HCT116 (cell line): Measurements from ENCODE around the gene SERGEF. TPM values are rescaled to one million over a fixed set of nuclear protein-coding genes. Genes with fewer than 3 reads are reported as not detected.

ENCODE experiments used
- ATAC-seq: fragments of 200-7000 bp; cut with Tn5 transposase; 2 replicates; pipeline ENCODE4 v1.9.1; 2020; ENCODE audit warnings: mild to moderate bottlenecking, moderate library complexity
- BruUV-seq: library from RNA; stranded (reverse); fragments of 400-500 nt; replicated peaks from 2 replicates; lab custom pipeline; 2021; lab: Mats Ljungman, UMichigan
- CTCF ChIA-PET: fragments of 300-600 bp; sonication (Branson Sonifier 250); formaldehyde crosslinking; loops from one replicate; lab custom pipeline; 2021; ENCODE audit warnings: antibody characterized with exemption; lab: Charles Lee
- POLR2A ChIA-PET: fragments of 300-600, 350-600 bp; sonication (Branson Sonifier 250); formaldehyde crosslinking; loops from one replicate; lab custom pipeline; 2021; ENCODE audit warnings: antibody characterized with exemption; lab: Charles Lee
- RAD21 ChIA-PET, 2 experiments: fragments of 300-600 bp; sonication (Branson Sonifier 250); formaldehyde crosslinking; loops; one replicate each; lab custom pipeline; 2023; ENCODE audit warnings: low total read pairs in 2 of 2; ENCODE audit not compliant: uncharacterized antibody in 2 of 2, unreplicated experiment in 2 of 2, low non-redundant PET in 1 of 2; lab: Charles Lee
- DNase-seq: peaks from one replicate; pipeline ENCODE4 v3.0.0-alpha.2; 2010; ENCODE audit warnings: low read depth, low spot score
- H2AFZ ChIP-seq: fragments of 200-600 bp; shearing (Covaris generic), sonication (generic); 2 replicates; pipeline ENCODE4 v1.6.1; 2017; ENCODE audit warnings: low read depth, mixed run types, mixed read lengths, antibody characterized with exemption, low read length; ENCODE audit not compliant: poor library complexity, severe bottlenecking
- H3K27ac ChIP-seq: 2 replicates; pipeline ENCODE4 v1.5.1; 2012; ENCODE audit warnings: low read depth, low read length
- H3K27me3 ChIP-seq: fragments of 200-600 bp; sonication (generic); 2 replicates; pipeline ENCODE4 v1.6.1; 2016; ENCODE audit warnings: mixed run types, low read length, mixed read lengths; ENCODE audit not compliant: insufficient read depth
- H3K36me3 ChIP-seq, 2 experiments: fragments of 200-500 bp in 1 of 2; fragments of 200-600 bp in 1 of 2; sonication (Bioruptor generic) in 1 of 2; sonication (generic) in 1 of 2; 2 replicates each; pipeline versions ENCODE4 v1.5.1 to v1.6.1; 2014 to 2016; ENCODE audit warnings: low read length in 2 of 2, inconsistent platforms in 1 of 2, mixed read lengths in 1 of 2, mixed run types in 1 of 2; ENCODE audit not compliant: insufficient read depth in 2 of 2, control insufficient read depth in 1 of 2
- H3K4me1 ChIP-seq, 2 experiments: fragments of 200-600 bp in 1 of 2; sonication (generic) in 1 of 2; 2 replicates each; pipeline versions ENCODE4 v1.5.1 to v1.6.1; 2012 to 2017; ENCODE audit warnings: low read length in 2 of 2, inconsistent platforms in 1 of 2, mild to moderate bottlenecking in 1 of 2, mixed read lengths in 1 of 2, mixed run types in 1 of 2, moderate library complexity in 1 of 2; ENCODE audit not compliant: insufficient read depth in 2 of 2, control insufficient read depth in 1 of 2
- H3K4me2 ChIP-seq: fragments of 200-600 bp; sonication (generic); 2 replicates; pipeline ENCODE4 v1.6.1; 2017; ENCODE audit warnings: mixed run types, low read length, mixed read lengths
- H3K4me3 ChIP-seq, 2 experiments: fragments of 200-600 bp in 1 of 2; sonication (generic) in 1 of 2; replicated peaks in 1 of 2; 2 replicates each; pipeline ENCODE4 v1.5.1; 2011 to 2016; ENCODE audit warnings: low read length in 2 of 2, control low read depth in 1 of 2, low read depth in 1 of 2, mild to moderate bottlenecking in 1 of 2, mixed read lengths in 1 of 2, mixed run types in 1 of 2
- H3K79me2 ChIP-seq: fragments of 200-600 bp; sonication (generic); 2 replicates; pipeline ENCODE4 v1.6.1; 2017; ENCODE audit warnings: mild to moderate bottlenecking, mixed run types, low read length, moderate library complexity, mixed read lengths; ENCODE audit not compliant: insufficient read depth
- H3K9ac ChIP-seq: fragments of 200-600 bp; sonication (generic); 2 replicates; pipeline ENCODE4 v1.6.1; 2016; ENCODE audit warnings: low read length, mixed read lengths
- H3K9me2 ChIP-seq: fragments of 200-600 bp; sonication (generic), shearing (Covaris generic); 2 replicates; pipeline ENCODE4 v1.6.1; 2017; ENCODE audit warnings: mixed run types, mild to moderate bottlenecking, moderate library complexity; ENCODE audit not compliant: insufficient read depth
- H3K9me3 ChIP-seq, 2 experiments: fragments of 200-500 bp in 1 of 2; fragments of 200-600 bp in 1 of 2; sonication (Bioruptor generic) in 1 of 2; sonication (generic) in 1 of 2; 2 replicates each; pipeline ENCODE4 v1.6.1; 2014 to 2017; ENCODE audit warnings: low read length in 2 of 2, mixed read lengths in 2 of 2, inconsistent platforms in 1 of 2, low read depth in 1 of 2, mild to moderate bottlenecking in 1 of 2, mixed run types in 1 of 2, moderate library complexity in 1 of 2; ENCODE audit not compliant: control insufficient read depth in 1 of 2, insufficient read depth in 1 of 2
- H4K20me1 ChIP-seq: fragments of 200-600 bp; sonication (generic), shearing (Covaris generic); 2 replicates; pipeline ENCODE4 v1.6.1; 2017; ENCODE audit warnings: mixed run types, mild to moderate bottlenecking, moderate library complexity; ENCODE audit not compliant: insufficient read depth
- CBX3 ChIP-seq: IDR thresholded peaks from 2 replicates; pipeline ENCODE4 v1.6.1; 2012; ENCODE audit warnings: low read depth
- CEBPB ChIP-seq: IDR thresholded peaks from 2 replicates; pipeline ENCODE4 v1.6.1; 2012; ENCODE audit warnings: low read depth
- EGR1 ChIP-seq: IDR thresholded peaks from 2 replicates; pipeline ENCODE4 v1.6.1; 2012; ENCODE audit warnings: low read depth
- ELF1 ChIP-seq: IDR thresholded peaks from 2 replicates; pipeline ENCODE4 v1.6.1; 2012; ENCODE audit warnings: low read depth, borderline replicate concordance
- EZH2phosphoT487 ChIP-seq: fragments of 200-600 bp; IDR thresholded peaks from 2 replicates; pipeline ENCODE4 v1.6.1; 2018; ENCODE audit warnings: antibody characterized with exemption, borderline replicate concordance
- FOSL1 ChIP-seq: IDR thresholded peaks from 2 replicates; pipeline ENCODE4 v1.6.1; 2012; ENCODE audit warnings: low read depth
- JUND ChIP-seq: IDR thresholded peaks from 2 replicates; pipeline ENCODE4 v1.6.1; 2012
- SIN3A ChIP-seq: IDR thresholded peaks from 2 replicates; pipeline ENCODE4 v1.6.1; 2012; ENCODE audit warnings: low read depth
- SRF ChIP-seq: IDR thresholded peaks from 2 replicates; pipeline ENCODE4 v1.6.1; 2012; ENCODE audit warnings: low read depth
- TCF7L2 ChIP-seq: IDR thresholded peaks from 2 replicates; pipeline ENCODE4 v1.7.0; 2011; ENCODE audit warnings: borderline replicate concordance, inconsistent platforms; ENCODE audit not compliant: insufficient read depth, insufficient read length; ENCODE audit errors: extremely low read depth
- ZNF274 ChIP-seq: fragments of 200-500 bp; sonication (Bioruptor generic); IDR thresholded peaks from 2 replicates; pipeline ENCODE4 v1.6.1; 2014; ENCODE audit warnings: mild to moderate bottlenecking, low read depth, low read length, inconsistent platforms
- intact Hi-C: fragments of 100-400 bp; cut with micrococcal nuclease; formaldehyde crosslinking; loops from 2 replicates; pipeline ENCODE4 v1.10.0; 2022
- total RNA-seq: library from RNA; stranded (reverse); gene quantifications from one replicate; pipeline ENCODE4 v1.2.1, GENCODE V29; 2021; ENCODE audit not compliant: unreplicated experiment

Gene SERGEF
- total RNA-seq, 1 experiment from 2014 or later, result 32.8 TPM

DNA sequence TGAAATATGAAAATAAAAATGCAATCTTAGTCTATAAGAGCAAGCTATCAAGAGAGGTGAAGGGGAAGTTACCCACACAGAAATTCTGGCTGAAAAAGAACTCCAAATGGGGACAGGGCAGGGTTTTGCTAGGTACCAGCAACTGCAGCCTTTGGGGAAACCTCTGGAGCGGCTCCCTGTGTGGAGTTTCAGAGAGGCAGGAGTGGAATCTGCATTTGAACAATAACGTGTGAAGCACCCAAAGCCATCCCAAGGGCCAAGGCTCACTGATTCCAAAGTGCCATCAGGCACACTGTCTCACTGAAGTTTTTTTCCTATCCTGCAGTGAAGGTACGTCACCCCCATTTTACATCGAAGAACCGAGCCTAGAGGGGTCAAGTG lies 190.5 kb downstream of the SERGEF start:
- no peaks in the 10 kb centered on the region for H3K27me3 ChIP-seq
- TF ChIP-seq ZNF274, result no peak
- TF ChIP-seq FOSL1, result no peak
- no peak for TF ChIP-seq SRF
- no peak for TF ChIP-seq JUND
- TF ChIP-seq TCF7L2, result no peak
- no peak for TF ChIP-seq SIN3A
- TF ChIP-seq CBX3, result no peak
- TF ChIP-seq ELF1, result no peak
- TF ChIP-seq EZH2phosphoT487, result no peak
- no peak for TF ChIP-seq CEBPB
- no peak for TF ChIP-seq EGR1
- TF ChIP-seq, all 23 proteins: peak for 0
- no peaks in the 10 kb centered on the region for H3K4me1 ChIP-seq
- ChIA-PET POLR2A (no interaction called here), CTCF (no interaction called here), RAD21 (no interaction called here)
- no peak for DNase-seq
- BruUV-seq, result no TSS peak
- H3K79me2 ChIP-seq, result no peaks in the 10 kb centered on the region
- no peak overlapping the region for H3K4me3 ChIP-seq
- no peak for ATAC-seq
- H2AFZ ChIP-seq, result no peak overlapping the region
- H4K20me1 ChIP-seq, result no peaks in the 10 kb centered on the region
- no peak overlapping the region for H3K27ac ChIP-seq
- no peaks in the 10 kb centered on the region for H3K9me2 ChIP-seq
- no peaks in the 10 kb centered on the region for H3K9me3 ChIP-seq
- H3K9ac ChIP-seq, result no peak overlapping the region
- H3K4me2 ChIP-seq, result no peak overlapping the region
- intact Hi-C loops, result no loop called here
- no peaks in the 10 kb centered on the region for H3K36me3 ChIP-seq

DNA sequence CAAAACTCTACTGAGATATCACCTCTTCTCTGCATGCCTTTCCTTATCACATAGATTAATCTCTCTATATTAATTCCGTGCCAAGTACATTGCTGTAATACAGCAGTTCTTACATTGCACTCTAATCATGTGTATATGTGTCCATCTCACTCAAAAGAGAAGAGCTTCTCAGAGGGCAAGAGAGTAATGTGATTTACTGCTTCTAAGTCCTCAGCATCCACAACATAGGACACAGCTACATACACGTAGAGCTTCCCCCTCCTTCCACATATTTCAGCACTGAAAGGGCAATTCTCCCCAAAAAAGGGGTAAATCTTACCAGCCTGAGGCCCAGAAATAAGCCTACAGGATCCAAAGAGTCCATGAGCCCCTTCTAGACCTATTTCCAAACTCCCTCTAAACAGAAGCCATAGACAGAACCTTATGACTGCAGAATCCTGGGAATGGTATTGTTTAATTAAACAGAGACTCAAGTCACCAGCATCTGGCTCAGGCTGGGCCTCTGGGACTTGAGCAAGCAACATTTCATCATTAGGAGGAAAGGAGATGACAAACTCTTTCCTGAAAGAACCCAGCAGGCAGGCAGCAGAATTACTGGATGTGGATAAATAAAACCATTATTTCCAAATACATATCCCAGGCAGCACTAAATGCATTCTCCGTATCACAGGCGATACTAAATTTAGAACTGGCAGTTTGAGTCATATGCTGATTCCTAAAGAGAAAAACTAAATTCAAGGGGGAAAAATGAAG lies 191.0 kb downstream of the SERGEF start:
- CTCF ChIA-PET, result no interaction called here
- Histone ChIP-seq H3K79me2 (no peaks in the 10 kb centered on the region), H3K9me2 (no peaks in the 10 kb centered on the region), H3K4me2 (no peak overlapping the region), H4K20me1 (no peaks in the 10 kb centered on the region), H3K4me3 (no peak overlapping the region), H3K9me3 (no peaks in the 10 kb centered on the region), H3K9ac (no peak overlapping the region), H3K27ac (no peak overlapping the region), H3K27me3 (no peaks in the 10 kb centered on the region), H2AFZ (no peak overlapping the region), H3K36me3 (no peaks in the 10 kb centered on the region), H3K4me1 (no peaks in the 10 kb centered on the region)
- no TSS peak for BruUV-seq
- no peak for ATAC-seq
- TF ChIP-seq CBX3 (no peak), ELF1 (no peak)
- intact Hi-C loops, result no loop called here
- DNase-seq, result no peak
- RAD21 ChIA-PET, result no interaction called here
- POLR2A ChIA-PET, result no interaction called here
